Measurements from ENCODE around the gene KIAA0513.

Gene KIAA0513

GRCh38 chr16:85077039-85077438 is 49.4 kb downstream of the KIAA0513 start:
- ATAC-seq (ENCODE audit: insufficient read depth, low read depth) (no peak), DNase-seq (no peak)
- H3K79me2 ChIP-seq (ENCODE audit: insufficient read depth, low read length), result no peaks in the 10 kb centered on the region
- no peaks in the 10 kb centered on the region for H3K9me3 ChIP-seq (ENCODE audit: insufficient read depth, low read length, severe bottlenecking)
- H3K27me3 ChIP-seq (ENCODE audit: insufficient read depth, low read length, poor library complexity), result no peaks in the 10 kb centered on the region
- no peaks in the 10 kb centered on the region for H3K4me1 ChIP-seq (ENCODE audit: insufficient read depth, low read length)
- no peaks in the 10 kb centered on the region for H3K36me3 ChIP-seq (ENCODE audit: insufficient read depth, low read length)
- TF ChIP-seq CTCF (IDR thresholded peaks at IDR 0.05; ENCODE audit: borderline replicate concordance, extremely low read depth, low read length, poor library complexity, severe bottlenecking) (no peak), EZH2 (IDR thresholded peaks at IDR 0.05; ENCODE audit: borderline replicate concordance, low read depth, low read length, severe bottlenecking) (no peak)
- H3K27ac ChIP-seq (ENCODE audit: low read length), result no peak overlapping the region
- no peaks in the 10 kb centered on the region for H4K20me1 ChIP-seq (ENCODE audit: insufficient read depth, low read length)
- H3K4me2 ChIP-seq (ENCODE audit: insufficient read depth, low read length), result no peak overlapping the region
- H2AFZ ChIP-seq (ENCODE audit: low read depth, low read length), result no peak overlapping the region
- no peak overlapping the region for H3K9ac ChIP-seq (ENCODE audit: low read depth, low read length)
- no peak overlapping the region for H3K4me3 ChIP-seq (ENCODE audit: low read depth in 1 of 2, low read length in 2 of 2)

GRCh38 chr16:85077576-85078125 is 50.1 kb downstream of the KIAA0513 start:
- ATAC-seq (ENCODE audit: insufficient read depth, low read depth), result no peak
- Histone ChIP-seq H3K27ac (ENCODE audit: low read length) (no peak overlapping the region), H3K4me1 (ENCODE audit: insufficient read depth, low read length) (no peaks in the 10 kb centered on the region), H3K36me3 (ENCODE audit: insufficient read depth, low read length) (no peaks in the 10 kb centered on the region), H3K27me3 (ENCODE audit: insufficient read depth, low read length, poor library complexity) (no peaks in the 10 kb centered on the region), H4K20me1 (ENCODE audit: insufficient read depth, low read length) (no peaks in the 10 kb centered on the region), H3K9ac (ENCODE audit: low read depth, low read length) (no peak overlapping the region), H2AFZ (ENCODE audit: low read depth, low read length) (no peak overlapping the region), H3K9me3 (ENCODE audit: insufficient read depth, low read length, severe bottlenecking) (no peaks in the 10 kb centered on the region), H3K4me3 (ENCODE audit: low read depth in 1 of 2, low read length in 2 of 2) (no peak overlapping the region), H3K79me2 (ENCODE audit: insufficient read depth, low read length) (no peaks in the 10 kb centered on the region), H3K4me2 (ENCODE audit: insufficient read depth, low read length) (no peak overlapping the region)
- DNase-seq, result no peak
- TF ChIP-seq CTCF (IDR thresholded peaks at IDR 0.05; ENCODE audit: borderline replicate concordance, extremely low read depth, low read length, poor library complexity, severe bottlenecking), result no peak
- TF ChIP-seq EZH2 (IDR thresholded peaks at IDR 0.05; ENCODE audit: borderline replicate concordance, low read depth, low read length, severe bottlenecking), result no peak

- no peaks in the 10 kb centered on the region for H3K27me3 ChIP-seq (ENCODE audit: insufficient read depth, low read length, poor library complexity)
- no peak overlapping the region for H3K9ac ChIP-seq (ENCODE audit: low read depth, low read length)
- no peak overlapping the region for H3K4me3 ChIP-seq (ENCODE audit: low read depth in 1 of 2, low read length in 2 of 2)
- no peaks in the 10 kb centered on the region for H3K9me3 ChIP-seq (ENCODE audit: insufficient read depth, low read length, severe bottlenecking)
- no peaks in the 10 kb centered on the region for H4K20me1 ChIP-seq (ENCODE audit: insufficient read depth, low read length)
- no peak overlapping the region for H3K27ac ChIP-seq (ENCODE audit: low read length)
- H3K79me2 ChIP-seq (ENCODE audit: insufficient read depth, low read length), result no peaks in the 10 kb centered on the region
- no peak for ATAC-seq (ENCODE audit: insufficient read depth, low read depth)
- TF ChIP-seq EZH2 (IDR thresholded peaks at IDR 0.05; ENCODE audit: borderline replicate concordance, low read depth, low read length, severe bottlenecking), result no peak
- TF ChIP-seq CTCF (IDR thresholded peaks at IDR 0.05; ENCODE audit: borderline replicate concordance, extremely low read depth, low read length, poor library complexity, severe bottlenecking), result no peak
- no peak overlapping the region for H2AFZ ChIP-seq (ENCODE audit: low read depth, low read length)
- DNase-seq, result no peak
- no peaks in the 10 kb centered on the region for H3K36me3 ChIP-seq (ENCODE audit: insufficient read depth, low read length)
- H3K4me1 ChIP-seq (ENCODE audit: insufficient read depth, low read length), result no peaks in the 10 kb centered on the region
- H3K4me2 ChIP-seq (ENCODE audit: insufficient read depth, low read length), result no peak overlapping the region
These were observed 50.6 kb downstream of the KIAA0513 start for GRCh38 chr16:85078226-85078625.

GRCh38 chr16:85078952-85079351 is 51.4 kb downstream of the KIAA0513 start:
- Histone ChIP-seq H3K36me3 (ENCODE audit: insufficient read depth, low read length) (no peaks in the 10 kb centered on the region), H3K27me3 (ENCODE audit: insufficient read depth, low read length, poor library complexity) (no peaks in the 10 kb centered on the region), H3K27ac (ENCODE audit: low read length) (no peak overlapping the region), H2AFZ (ENCODE audit: low read depth, low read length) (no peak overlapping the region), H3K4me1 (ENCODE audit: insufficient read depth, low read length) (no peaks in the 10 kb centered on the region), H3K9ac (ENCODE audit: low read depth, low read length) (no peak overlapping the region), H3K79me2 (ENCODE audit: insufficient read depth, low read length) (no peaks in the 10 kb centered on the region), H3K4me2 (ENCODE audit: insufficient read depth, low read length) (no peak overlapping the region), H3K4me3 (ENCODE audit: low read depth in 1 of 2, low read length in 2 of 2) (no peak overlapping the region), H3K9me3 (ENCODE audit: insufficient read depth, low read length, severe bottlenecking) (no peaks in the 10 kb centered on the region), H4K20me1 (ENCODE audit: insufficient read depth, low read length) (no peaks in the 10 kb centered on the region)
- ATAC-seq (ENCODE audit: insufficient read depth, low read depth) (no peak), DNase-seq (no peak)
- TF ChIP-seq EZH2 (IDR thresholded peaks at IDR 0.05; ENCODE audit: borderline replicate concordance, low read depth, low read length, severe bottlenecking) (no peak), CTCF (IDR thresholded peaks at IDR 0.05; ENCODE audit: borderline replicate concordance, extremely low read depth, low read length, poor library complexity, severe bottlenecking) (no peak)

Data from DND-41 (cell line).